ENCODE data around the gene MTPN.

The MTPN gene

DNA sequence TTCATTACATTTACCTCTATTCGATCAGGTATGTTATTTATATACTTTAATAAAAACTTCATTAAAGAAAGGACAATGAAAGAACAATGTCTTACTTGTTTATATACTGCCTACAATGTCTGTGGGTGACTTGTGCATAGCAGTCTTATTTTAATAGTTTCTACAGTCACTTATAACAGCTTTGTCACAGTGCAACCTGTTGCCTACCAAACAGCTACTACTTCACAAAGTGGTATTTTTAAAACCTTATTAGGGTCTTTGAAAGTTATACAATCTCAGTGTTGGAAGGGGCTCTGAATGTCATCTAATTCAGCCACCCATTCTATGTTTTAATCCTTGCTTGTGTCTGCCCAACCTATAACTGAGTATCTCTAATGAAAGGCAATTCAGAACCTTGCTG lies 19.0 kb downstream of the MTPN start:
- DNase-seq (ENCODE audit: low read depth in 2 of 2, low spot score in 1 of 2), result no peak

DNA sequence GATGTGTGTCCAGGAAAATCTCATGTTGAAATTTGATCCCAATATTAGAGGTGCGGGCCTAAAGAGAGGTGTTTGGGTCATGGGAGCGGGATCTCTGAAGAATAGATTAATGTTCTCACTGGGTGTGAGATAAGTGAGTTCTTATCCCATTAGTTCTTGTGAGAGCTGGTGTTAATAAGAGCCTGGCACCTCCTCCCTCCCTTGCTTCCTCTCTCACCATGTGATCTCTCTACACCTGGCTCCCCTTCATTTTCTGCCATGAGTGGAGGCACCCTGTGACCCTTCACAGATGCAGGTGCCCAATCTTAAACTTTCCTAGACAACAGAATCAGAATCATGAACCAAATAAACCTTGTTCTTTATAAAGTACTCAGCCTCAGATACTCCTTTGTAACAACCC lies 19.5 kb downstream of the MTPN start:
- DNase-seq (ENCODE audit: low read depth in 2 of 2, low spot score in 1 of 2), result no peak

DNA sequence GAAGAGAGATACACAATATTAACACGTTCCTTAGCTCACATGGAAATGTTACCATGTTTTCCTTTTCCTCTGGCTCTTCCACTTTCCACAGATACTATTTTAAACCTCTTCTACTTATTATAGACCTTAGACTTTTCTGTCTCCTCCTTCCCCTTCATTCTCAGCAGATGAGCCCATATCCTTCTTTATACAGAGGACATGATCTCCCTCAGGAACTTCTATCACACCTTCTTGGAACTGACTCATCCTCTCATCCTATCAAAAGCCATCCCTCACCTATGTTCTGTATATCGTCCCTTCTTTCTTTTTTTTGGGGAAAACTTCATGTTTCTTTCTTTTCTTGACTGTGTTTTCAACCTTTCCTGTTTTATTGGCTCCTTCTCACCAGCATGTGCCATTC lies 20.8 kb downstream of the MTPN start:
- DNase-seq (ENCODE audit: low read depth in 2 of 2, low spot score in 1 of 2), result no peak

- DNase-seq (ENCODE audit: low read depth in 2 of 2, low spot score in 1 of 2), result no peak
These were observed 26.2 kb downstream of the MTPN start for GRCh38 chr7:135950972-135951371.

DNA sequence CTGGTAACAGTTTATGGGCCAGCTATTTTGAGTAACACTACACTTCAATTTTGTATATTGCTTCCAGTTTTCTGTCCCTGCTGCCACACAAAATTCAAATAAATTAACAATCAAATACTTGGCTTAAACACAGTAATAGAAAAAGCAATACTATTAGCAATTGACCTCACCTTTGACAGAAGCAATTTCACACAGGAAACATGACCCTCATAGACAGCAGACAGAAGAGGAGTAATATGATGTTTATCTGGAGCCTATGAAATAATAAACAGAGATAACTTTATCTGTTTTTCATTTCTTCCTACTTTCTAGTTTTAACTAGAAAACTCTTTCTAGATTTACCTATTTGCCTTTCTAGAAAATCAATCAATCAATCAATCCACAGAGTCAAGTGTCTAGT lies 26.7 kb downstream of the MTPN start:
- DNase-seq (ENCODE audit: low read depth in 2 of 2, low spot score in 1 of 2), result no peak

GRCh38 chr7:135946289-135947055 lies 30.7 kb downstream of the MTPN start:
- DNase-seq (ENCODE audit: low read depth in 2 of 2, low spot score in 1 of 2), result no peak

- no peak for DNase-seq (ENCODE audit: low read depth in 2 of 2, low spot score in 1 of 2)
These were observed 32.4 kb downstream of the MTPN start for GRCh38 chr7:135944753-135945152.

DNA sequence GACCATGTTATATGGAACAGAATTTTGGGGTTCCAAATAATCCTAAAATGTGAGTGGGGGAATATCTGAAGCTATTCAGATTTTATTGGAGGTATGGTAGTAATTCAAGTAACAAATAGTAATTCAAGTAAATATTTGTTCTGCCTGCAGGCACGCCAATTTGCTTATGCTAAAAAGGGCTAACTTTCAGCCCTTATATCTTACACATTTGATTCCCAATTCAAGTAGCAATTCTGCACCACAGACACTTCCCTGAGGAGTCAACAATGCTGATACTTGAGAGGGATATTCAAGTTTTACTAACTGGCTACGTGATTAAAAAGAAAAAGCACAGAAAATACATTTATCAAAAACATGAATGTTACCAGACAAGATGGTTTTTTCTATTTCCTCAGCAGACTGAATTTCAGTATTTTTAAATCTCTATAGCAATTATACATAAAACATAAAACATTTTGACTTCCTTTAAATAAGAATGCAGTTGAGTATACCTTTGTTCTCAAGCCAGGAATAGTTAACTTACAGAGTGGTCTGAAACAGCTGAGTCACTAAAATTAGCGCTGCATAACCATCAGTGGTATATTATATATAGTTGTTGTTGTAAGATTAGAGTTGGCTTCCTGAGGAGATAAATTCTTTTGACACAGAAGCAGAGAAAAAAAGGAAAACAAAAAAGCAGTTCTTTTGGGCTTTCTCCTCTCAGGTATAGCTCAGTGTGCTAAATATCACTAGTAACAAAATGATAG lies 33.9 kb downstream of the MTPN start:
- no peak for DNase-seq (ENCODE audit: low read depth in 2 of 2, low spot score in 1 of 2)

DNA sequence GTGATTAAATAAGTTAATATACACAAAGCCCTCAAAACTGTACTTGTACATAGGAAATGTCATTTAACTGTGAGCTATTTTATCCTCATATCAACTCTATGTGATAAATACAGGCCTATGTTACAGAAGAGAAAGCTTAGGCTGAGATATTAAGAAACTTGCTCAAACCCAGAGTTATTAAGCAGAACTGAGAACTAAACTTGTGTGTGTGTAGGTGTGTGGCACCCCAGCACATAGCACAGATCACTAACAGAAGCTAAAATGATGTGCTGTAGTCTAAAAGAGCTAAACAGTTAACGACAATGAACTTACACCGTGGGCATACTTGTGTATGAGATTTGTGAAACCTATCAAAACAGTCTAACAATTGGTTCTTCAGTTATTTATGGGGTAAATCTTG lies 34.5 kb downstream of the MTPN start:
- no peak for DNase-seq (ENCODE audit: low read depth in 2 of 2, low spot score in 1 of 2)

DNA sequence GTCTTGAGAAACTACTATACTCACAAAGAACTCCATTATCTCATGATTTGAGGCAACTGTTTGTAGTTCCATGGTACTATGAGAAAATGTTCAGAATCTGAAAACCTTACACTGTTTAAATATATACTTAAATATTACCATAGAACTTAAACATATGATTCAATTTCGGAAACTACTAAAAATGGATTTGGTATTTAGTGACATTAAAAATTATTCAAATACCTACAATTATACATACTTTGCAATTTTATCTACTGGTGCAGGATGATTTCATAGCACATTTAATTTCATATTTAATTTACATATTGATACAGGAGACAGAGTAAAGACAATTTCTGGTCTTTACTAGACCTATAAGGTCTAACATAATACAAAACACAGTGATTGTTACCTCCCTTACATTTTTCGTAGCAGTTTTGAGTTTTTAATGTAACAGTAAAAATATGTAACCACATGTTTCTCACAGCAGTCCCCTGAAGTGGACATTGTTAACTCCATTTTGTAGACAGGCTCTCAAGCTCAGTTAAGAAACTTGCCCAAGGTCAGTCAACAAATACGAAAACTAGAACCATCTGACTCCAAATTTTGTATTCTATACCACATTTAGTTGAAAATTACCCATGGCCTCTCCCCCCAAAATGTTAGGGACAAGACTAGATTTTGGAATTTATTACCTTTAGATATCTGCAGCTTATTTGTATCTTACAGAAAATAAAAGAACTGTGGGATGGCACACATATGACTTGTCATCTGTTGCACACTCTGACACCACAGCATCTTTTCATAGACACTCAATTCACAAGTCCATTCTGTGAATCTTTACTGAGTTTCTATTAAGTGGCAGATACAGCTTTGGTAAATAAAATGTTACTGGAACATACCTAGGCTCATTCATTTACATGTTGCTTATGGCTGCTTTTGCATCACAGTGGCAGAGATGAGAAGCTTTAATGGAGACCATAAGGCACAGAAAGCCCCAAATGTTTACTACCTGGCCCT lies 36.8 kb downstream of the MTPN start:
- DNase-seq (ENCODE audit: low read depth in 2 of 2, low spot score in 1 of 2), result no peak

GRCh38 chr7:135939261-135939812 lies 37.8 kb downstream of the MTPN start:
- no peak for DNase-seq (ENCODE audit: low read depth in 2 of 2, low spot score in 1 of 2)

- no peak for DNase-seq (ENCODE audit: low read depth in 2 of 2, low spot score in 1 of 2)
These were observed 38.6 kb downstream of the MTPN start for GRCh38 chr7:135938563-135938962.

GRCh38 chr7:135938086-135938485 lies 39.1 kb downstream of the MTPN start:
- no peak for DNase-seq (ENCODE audit: low read depth in 2 of 2, low spot score in 1 of 2)

- no peak for DNase-seq (ENCODE audit: low read depth in 2 of 2, low spot score in 1 of 2)
These were observed 40.5 kb downstream of the MTPN start for GRCh38 chr7:135936497-135937217.

GRCh38 chr7:135934651-135935050 lies 42.5 kb downstream of the MTPN start:
- no peak for DNase-seq (ENCODE audit: low read depth in 2 of 2, low spot score in 1 of 2)

DNA sequence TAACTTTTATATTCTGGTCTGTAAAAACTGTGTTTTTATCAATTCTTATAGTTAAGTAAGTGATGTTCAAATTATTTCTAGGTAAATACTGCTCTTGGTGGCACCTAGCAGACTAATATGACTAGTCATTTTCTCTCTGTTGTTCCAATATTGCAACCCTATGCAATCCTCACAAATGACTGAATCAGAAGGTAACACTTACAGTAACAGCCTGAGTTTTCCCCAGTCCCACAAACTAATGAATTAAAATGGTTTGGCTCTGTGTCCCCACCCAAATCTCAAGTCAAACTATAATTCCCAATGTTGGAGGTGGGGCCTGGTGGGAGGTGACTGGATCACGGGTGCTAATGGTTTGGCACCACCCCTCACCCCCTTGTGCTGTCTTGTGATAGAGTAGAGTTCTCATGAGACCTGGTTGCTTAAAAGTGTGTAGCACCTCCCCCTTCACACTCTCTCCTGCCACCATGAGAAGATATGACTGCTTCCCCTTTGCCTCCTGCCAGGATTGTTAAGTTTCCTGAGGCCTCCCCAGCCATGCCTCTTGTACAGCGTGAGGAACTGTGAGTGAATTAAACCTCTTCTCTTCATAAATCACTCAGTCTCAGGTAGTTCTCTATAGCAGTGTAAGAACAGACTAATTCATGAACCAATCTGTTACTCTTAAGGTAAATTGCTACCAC lies 43.5 kb downstream of the MTPN start:
- DNase-seq (ENCODE audit: low read depth in 2 of 2, low spot score in 1 of 2), result no peak

DNA sequence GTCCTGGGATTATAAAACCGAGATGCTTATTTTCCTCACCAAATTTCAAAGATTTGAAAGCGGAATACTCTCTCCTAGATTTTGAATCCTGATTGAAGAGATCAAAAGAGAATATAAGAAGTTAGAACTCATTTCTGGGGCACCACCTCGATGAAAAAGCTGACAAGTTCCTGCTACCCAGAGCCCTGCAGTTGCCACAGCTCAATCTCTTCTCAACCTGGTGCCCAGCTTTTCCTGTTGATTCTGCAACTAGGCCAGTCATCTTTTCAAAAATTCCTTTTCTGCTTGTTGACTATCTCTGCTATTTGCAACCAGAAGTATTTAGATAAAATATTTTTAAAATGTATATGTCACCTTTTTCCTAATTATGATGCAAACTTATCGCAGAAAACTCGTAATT lies 45.0 kb downstream of the MTPN start:
- DNase-seq (ENCODE audit: low read depth in 2 of 2, low spot score in 1 of 2), result no peak

DNA sequence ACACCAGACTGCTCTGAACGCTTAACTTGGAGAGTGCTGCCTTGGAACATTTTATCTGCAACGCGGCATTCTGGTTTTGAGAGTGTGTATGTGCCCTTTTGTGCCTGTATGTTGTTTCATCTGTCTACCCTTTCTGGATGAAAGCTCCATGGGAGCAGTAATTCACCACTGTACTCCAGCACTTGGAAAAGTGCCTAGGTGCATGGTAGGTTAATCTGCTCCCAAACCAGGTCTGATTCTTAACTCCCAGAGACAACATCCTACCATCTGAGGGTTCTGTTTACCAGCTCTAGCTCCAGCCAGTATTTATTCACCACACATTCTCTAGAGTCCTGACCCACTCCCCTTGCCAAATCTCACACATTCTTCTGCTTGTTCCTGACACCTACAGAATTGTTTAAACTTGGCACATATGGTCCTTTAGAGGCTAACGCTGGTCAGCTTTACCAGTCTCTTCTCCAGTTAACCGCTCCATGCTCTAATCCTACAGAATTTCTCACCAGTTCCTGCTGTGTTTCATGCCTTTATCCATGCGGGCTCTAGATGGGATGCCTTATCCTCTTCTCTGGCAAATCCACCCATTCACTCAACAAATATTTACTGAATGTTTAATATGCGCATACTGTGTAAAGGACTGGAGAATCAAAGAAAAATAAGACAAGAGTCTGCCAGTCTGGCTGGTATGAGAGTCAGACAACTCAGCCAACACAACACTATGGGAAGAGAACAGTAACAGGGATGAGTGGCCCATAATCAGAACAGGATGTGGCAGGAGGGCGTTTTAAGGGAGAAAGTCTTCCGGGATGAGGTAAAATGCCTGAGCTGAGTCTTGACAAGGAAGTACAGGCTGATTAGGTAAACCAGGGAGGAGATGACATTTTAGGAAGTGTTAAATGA lies 46.3 kb downstream of the MTPN start:
- DNase-seq (ENCODE audit: low read depth in 2 of 2, low spot score in 1 of 2), result no peak

- no peak for DNase-seq (ENCODE audit: low read depth in 2 of 2, low spot score in 1 of 2)
These were observed 47.4 kb downstream of the MTPN start for GRCh38 chr7:135929722-135930141.
